ENCODE measurements around the gene MAP3K4. TPM values are rescaled to one million over a fixed set of nuclear protein-coding genes. Genes with fewer than 3 reads are reported as not detected.

MAP3K4 gene
- total RNA-seq, 1 experiment from 2014 or later, result 69.8 TPM

DNA sequence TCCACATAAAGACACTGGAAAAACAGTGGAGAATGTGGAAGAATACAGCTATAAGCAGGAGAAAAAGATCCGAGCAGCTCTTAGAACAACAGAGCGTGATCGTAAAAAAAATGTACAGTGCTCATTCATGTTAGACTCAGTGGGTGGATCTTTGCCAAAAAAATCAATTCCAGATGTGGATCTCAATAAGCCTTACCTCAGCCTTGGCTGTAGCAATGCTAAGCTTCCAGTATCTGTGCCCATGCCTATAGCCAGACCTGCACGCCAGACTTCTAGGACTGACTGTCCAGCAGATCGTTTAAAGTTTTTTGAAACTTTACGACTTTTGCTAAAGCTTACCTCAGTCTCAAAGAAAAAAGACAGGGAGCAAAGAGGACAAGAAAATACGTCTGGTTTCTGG, 57.1 kb downstream of the MAP3K4 start:
- Mint-ChIP-seq H3K36me3 (peaks cover 6% of the 10 kb centered on the region), H3K4me1 (no peaks in the 10 kb centered on the region)
- no peak for ATAC-seq

More for the DNA sequence above, 57.1 kb downstream of the MAP3K4 start:
- H3K9me3 Mint-ChIP-seq, result no peaks in the 10 kb centered on the region
- H3K4me3 Mint-ChIP-seq, result no peak overlapping the region
- DNase-seq (ENCODE audit: low spot score), result no peak
- ChIA-PET POLR2A (no interaction called here), CTCF (interaction anchor here (0.9 kb wide), 1 partner anchor 281 kb away, joined by 3 read pairs; no protein-coding TSS in a partner anchor)
- no peaks in the 10 kb centered on the region for H3K27me3 Mint-ChIP-seq (ENCODE audit: low read depth)
- no peak for TF ChIP-seq NFE2L1 (CRISPR knock-in tag; IDR thresholded peaks at IDR 0.05)
- TF ChIP-seq, protein P1, sequence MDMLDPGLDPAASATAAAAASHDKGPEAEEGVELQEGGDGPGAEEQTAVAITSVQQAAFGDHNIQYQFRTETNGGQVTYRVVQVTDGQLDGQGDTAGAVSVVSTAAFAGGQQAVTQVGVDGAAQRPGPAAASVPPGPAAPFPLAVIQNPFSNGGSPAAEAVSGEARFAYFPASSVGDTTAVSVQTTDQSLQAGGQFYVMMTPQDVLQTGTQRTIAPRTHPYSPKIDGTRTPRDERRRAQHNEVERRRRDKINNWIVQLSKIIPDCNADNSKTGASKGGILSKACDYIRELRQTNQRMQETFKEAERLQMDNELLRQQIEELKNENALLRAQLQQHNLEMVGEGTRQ (CRISPR knock-in tag; IDR thresholded peaks at IDR 0.05), result no peak
- no peak for TF ChIP-seq SOX15 (CRISPR knock-in tag; IDR thresholded peaks at IDR 0.05)
- TF ChIP-seq, protein P2, sequence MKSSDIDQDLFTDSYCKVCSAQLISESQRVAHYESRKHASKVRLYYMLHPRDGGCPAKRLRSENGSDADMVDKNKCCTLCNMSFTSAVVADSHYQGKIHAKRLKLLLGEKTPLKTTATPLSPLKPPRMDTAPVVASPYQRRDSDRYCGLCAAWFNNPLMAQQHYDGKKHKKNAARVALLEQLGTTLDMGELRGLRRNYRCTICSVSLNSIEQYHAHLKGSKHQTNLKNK (CRISPR knock-in tag; IDR thresholded peaks at IDR 0.05), result no peak
- no peak for TF ChIP-seq ETV6 (CRISPR knock-in tag; IDR thresholded peaks at IDR 0.05)
- TF ChIP-seq CTCF (IDR thresholded peaks at IDR 0.05), result no peak
- TF ChIP-seq, protein P3, sequence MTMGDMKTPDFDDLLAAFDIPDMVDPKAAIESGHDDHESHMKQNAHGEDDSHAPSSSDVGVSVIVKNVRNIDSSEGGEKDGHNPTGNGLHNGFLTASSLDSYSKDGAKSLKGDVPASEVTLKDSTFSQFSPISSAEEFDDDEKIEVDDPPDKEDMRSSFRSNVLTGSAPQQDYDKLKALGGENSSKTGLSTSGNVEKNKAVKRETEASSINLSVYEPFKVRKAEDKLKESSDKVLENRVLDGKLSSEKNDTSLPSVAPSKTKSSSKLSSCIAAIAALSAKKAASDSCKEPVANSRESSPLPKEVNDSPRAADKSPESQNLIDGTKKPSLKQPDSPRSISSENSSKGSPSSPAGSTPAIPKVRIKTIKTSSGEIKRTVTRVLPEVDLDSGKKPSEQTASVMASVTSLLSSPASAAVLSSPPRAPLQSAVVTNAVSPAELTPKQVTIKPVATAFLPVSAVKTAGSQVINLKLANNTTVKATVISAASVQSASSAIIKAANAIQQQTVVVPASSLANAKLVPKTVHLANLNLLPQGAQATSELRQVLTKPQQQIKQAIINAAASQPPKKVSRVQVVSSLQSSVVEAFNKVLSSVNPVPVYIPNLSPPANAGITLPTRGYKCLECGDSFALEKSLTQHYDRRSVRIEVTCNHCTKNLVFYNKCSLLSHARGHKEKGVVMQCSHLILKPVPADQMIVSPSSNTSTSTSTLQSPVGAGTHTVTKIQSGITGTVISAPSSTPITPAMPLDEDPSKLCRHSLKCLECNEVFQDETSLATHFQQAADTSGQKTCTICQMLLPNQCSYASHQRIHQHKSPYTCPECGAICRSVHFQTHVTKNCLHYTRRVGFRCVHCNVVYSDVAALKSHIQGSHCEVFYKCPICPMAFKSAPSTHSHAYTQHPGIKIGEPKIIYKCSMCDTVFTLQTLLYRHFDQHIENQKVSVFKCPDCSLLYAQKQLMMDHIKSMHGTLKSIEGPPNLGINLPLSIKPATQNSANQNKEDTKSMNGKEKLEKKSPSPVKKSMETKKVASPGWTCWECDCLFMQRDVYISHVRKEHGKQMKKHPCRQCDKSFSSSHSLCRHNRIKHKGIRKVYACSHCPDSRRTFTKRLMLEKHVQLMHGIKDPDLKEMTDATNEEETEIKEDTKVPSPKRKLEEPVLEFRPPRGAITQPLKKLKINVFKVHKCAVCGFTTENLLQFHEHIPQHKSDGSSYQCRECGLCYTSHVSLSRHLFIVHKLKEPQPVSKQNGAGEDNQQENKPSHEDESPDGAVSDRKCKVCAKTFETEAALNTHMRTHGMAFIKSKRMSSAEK (CRISPR knock-in tag; IDR thresholded peaks at IDR 0.05; ENCODE audit: borderline replicate concordance), result no peak
- TF ChIP-seq KAT7 (CRISPR knock-in tag; IDR thresholded peaks at IDR 0.05; ENCODE audit: borderline replicate concordance), result no peak
- TF ChIP-seq, protein P4, sequence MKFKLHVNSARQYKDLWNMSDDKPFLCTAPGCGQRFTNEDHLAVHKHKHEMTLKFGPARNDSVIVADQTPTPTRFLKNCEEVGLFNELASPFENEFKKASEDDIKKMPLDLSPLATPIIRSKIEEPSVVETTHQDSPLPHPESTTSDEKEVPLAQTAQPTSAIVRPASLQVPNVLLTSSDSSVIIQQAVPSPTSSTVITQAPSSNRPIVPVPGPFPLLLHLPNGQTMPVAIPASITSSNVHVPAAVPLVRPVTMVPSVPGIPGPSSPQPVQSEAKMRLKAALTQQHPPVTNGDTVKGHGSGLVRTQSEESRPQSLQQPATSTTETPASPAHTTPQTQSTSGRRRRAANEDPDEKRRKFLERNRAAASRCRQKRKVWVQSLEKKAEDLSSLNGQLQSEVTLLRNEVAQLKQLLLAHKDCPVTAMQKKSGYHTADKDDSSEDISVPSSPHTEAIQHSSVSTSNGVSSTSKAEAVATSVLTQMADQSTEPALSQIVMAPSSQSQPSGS (CRISPR knock-in tag; IDR thresholded peaks at IDR 0.05; ENCODE audit: borderline replicate concordance, low read depth), result no peak
- no peak for TF ChIP-seq ZNF425 (CRISPR knock-in tag; conservative IDR thresholded peaks at IDR 0.05)
- no peak overlapping the region for H3K27ac Mint-ChIP-seq

Data from WTC11 (cell line).